ENCODE results near the gene DNAJB11.

DNAJB11 gene

DNA sequence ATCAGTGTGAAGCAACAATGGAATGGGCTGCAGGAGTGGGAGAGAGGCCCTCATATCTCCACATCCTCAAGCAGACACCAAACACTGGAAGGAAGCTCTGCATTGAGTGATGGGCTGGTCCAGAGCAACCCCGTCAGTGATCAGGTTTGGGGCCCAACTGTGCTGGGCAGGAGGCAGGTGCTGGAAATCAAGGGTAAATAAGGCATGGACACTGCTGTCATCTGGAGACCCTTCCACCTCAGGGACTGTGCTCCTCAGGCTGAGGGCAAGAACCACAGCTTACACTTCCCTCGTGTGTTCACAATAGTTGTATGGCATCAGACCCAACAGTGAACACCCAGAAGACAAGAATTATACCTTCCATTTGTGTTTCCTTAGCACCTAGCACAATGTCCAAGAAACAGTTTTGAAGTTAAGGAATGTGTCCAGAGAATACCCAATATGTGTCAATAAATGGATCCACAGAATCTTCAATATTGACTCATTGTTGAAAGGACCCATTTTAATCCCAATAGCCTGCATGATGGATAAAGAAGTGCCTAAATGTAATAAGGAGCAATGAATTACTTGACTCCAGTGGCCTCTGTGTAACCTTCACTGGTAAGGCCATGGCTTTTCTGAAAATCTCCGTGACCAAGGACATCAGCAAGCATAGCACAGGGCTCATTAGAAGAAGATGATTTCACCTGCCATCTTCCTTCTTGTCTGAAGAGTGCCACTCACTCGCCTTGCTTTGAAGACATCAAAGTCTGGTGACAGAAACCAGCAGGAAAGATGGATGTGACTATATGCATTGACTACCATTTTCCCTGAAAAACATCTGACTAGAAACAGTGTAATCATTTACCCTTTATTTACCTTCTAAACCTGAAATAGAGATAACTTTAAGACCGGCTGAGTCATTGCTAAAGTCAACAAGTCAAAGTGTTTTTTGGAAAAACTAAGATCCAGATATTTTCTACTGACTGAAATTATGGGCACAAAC lies 35.3 kb downstream of the DNAJB11 start:
- DNase-seq (ENCODE audit: low spot score) = no peak
- no peak for TF ChIP-seq CTCF (IDR thresholded peaks at IDR 0.05; ENCODE audit: extremely low read depth, missing control alignments)

DNA sequence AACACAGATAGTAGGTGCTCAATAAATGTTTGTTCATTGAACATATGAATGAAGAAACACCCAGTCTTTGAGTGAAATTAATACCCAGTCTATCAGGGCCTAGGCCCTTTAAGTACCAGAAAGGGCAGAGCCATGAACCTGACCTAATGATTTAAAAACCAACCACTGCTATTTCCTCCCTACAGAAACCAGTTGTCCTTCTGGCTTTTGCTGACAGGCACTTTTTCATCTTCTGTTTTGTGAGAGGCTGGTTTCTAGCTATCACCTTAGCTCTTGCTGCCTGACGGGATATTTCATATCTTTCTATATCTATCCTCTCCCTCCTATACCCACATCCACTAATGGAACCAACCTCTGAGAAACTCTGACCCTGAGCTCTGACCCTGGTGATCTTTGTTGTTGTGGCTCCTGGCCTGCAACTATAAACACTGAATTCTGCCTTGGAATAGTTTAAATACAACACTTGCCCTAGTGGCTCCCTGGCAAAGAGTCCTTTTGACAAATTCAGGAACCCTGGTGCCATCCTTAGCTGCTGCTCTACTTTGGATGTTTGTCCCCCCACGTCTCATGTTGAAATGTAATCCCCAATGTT lies 38.2 kb downstream of the DNAJB11 start:
- DNase-seq (ENCODE audit: low spot score) = no peak
- TF ChIP-seq CTCF (IDR thresholded peaks at IDR 0.05; ENCODE audit: extremely low read depth, missing control alignments) = no peak

- DNase-seq (ENCODE audit: low spot score) = peak; percentile 33
- peak; percentile 6 for TF ChIP-seq CTCF (IDR thresholded peaks at IDR 0.05; ENCODE audit: extremely low read depth, missing control alignments)
Measured at GRCh38 chr3:186609247-186609868, 38.8 kb downstream of the DNAJB11 start.

DNA sequence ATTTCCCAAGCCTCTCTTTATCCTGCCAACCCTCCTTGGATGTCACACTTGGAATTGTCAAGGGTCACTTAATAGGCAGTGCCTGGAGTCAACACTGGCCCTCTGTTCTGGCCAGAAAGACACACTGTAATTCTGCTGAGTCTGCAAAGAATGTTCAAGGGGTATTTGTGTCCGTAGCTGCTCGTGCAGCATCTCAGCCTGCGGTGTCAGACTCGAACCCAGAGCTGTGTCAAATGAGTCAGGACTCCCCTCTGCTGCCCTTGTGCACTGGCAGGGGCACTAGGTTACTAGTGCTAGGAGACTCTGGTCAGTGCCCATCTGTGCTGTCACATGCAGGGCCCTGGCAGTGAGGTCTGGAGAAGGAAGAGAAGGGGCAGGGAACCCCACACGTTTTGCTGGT lies 41.5 kb downstream of the DNAJB11 start:
- DNase-seq (ENCODE audit: low spot score) = no peak
- TF ChIP-seq CTCF (IDR thresholded peaks at IDR 0.05; ENCODE audit: extremely low read depth, missing control alignments) = no peak

DNA sequence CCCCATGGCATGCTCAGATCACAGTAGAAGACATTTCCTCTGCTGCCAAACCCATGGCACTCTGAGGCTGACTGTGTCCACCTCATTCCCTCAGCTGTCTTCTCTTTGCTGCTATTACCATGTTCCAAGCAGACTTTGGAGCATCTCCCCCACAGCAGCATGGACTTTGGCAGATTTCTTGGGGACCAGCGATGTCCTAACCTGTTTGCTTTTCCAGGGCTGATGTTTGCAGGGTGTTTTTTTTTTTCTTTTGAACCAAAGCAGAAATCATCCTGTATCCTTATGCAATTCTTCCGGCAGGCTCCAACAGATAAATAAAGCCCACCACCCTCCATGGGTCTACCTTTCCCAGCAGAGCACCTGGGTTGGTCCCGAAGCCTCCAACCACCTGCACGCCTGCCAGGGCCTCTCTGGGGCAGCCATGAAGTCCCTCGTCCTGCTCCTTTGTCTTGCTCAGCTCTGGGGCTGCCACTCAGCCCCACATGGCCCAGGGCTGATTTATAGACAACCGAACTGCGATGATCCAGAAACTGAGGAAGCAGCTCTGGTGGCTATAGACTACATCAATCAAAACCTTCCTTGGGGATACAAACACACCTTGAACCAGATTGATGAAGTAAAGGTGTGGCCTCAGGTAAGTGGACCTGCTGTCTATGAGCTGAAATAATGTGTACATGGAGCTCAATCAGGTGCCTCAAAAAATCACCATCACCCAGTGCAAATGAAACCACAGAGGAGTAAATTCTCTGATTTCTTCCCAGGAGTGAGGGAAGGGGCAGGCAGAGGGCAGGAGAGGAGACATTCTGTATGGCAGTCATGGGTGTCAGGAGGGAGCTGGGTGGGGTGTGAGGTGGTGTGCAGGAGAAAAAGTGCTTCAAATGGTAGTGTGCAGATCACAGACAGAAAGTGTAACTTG lies 42.5 kb downstream of the DNAJB11 start, which contains the start of gene AHSG:
TSS of gene AHSG (plus strand) at position 340 of the 916 bp plus-strand sequence. CDS start at position 422, 82 bp downstream.
- no peak for TF ChIP-seq CTCF (IDR thresholded peaks at IDR 0.05; ENCODE audit: extremely low read depth, missing control alignments)
- DNase-seq (ENCODE audit: low spot score) = no peak

- no peak for DNase-seq (ENCODE audit: low spot score)
- no peak for TF ChIP-seq CTCF (IDR thresholded peaks at IDR 0.05; ENCODE audit: extremely low read depth, missing control alignments)
Measured at GRCh38 chr3:186613637-186614265, 43.2 kb downstream of the DNAJB11 start.

Measured in GM20000 (cell line).